Heart left ventricle (tissue), 16 donors: Measurements from ENCODE around the gene BRIP1. TPM values are rescaled to one million over a fixed set of nuclear protein-coding genes. Genes with fewer than 3 reads are reported as not detected.

Experiments used
- ATAC-seq, 4 donors: fragments of 200-7000 bp; cut with Tn5 transposase; one replicate each; pipeline ENCODE4 v1.9.1; 2020 to 2022; ENCODE audit warnings: moderate library complexity in 4 of 4, mild to moderate bottlenecking in 3 of 4, moderate number of reproducible peaks in 1 of 4
- DNase-seq, 5 donors: peaks; one replicate each; pipeline ENCODE4 v3.0.0-alpha.2; 2020
- H3K27ac ChIP-seq, 12 donors: fragments of 200-600 bp; sonication (generic) in 4 of 12; one replicate each; pipeline versions ENCODE4 v1.5.0 to v1.8.0; 2016 to 2022; ENCODE audit warnings: mild to moderate bottlenecking in 2 of 12
- H3K27me3 ChIP-seq, 9 donors: fragments of 200-600 bp; sonication (generic) in 2 of 9; one replicate each; pipeline versions ENCODE4 v1.5.1 to v1.8.0; 2016 to 2022; ENCODE audit warnings: mild to moderate bottlenecking in 3 of 9
- H3K36me3 ChIP-seq, 9 donors: fragments of 200-600 bp; sonication (generic) in 2 of 9; one replicate each; pipeline versions ENCODE4 v1.5.0 to v1.8.0; 2018 to 2022; ENCODE audit warnings: mild to moderate bottlenecking in 2 of 9
- H3K4me1 ChIP-seq, 12 donors: fragments of 200-600 bp; sonication (generic) in 4 of 12; one replicate each; pipeline versions ENCODE4 v1.5.0 to v1.8.0; 2016 to 2022; ENCODE audit warnings: mild to moderate bottlenecking in 3 of 12
- H3K4me3 ChIP-seq, 12 donors: fragments of 200-600 bp; sonication (generic) in 4 of 12; one replicate each; pipeline versions ENCODE4 v1.5.0 to v1.8.0; 2017 to 2022; ENCODE audit warnings: mild to moderate bottlenecking in 9 of 12, moderate library complexity in 4 of 12
- H3K9me3 ChIP-seq, 12 donors: fragments of 200-600 bp; sonication (generic) in 4 of 12; one replicate each; pipeline versions ENCODE4 v1.5.0 to v1.8.0; 2016 to 2022; ENCODE audit warnings: mild to moderate bottlenecking in 1 of 12
- POLR2A ChIP-seq, 2 donors: fragments of 450-650 bp; IDR thresholded peaks; one replicate each; pipeline ENCODE4 v1.6.1; 2017; ENCODE audit warnings: antibody characterized with exemption in 2 of 2, mild to moderate bottlenecking in 2 of 2, moderate library complexity in 2 of 2
- WGBS, 4 donors: extraction: QIAGEN DNeasy Blood & Tissue Kit in 2 of 4; methylation state at CpG; one replicate each; pipeline versions ENCODE4 v1.1.5 to v1.1.7; 2013 to 2018; 5-methylcytosine and 5-hydroxymethylcytosine counted together
- intact Hi-C, 10 donors: fragments of 100-400 bp; cut with DNase I; formaldehyde crosslinking; loops; one replicate each; pipeline versions ENCODE4 v1.11.1 to v1.14.2; 2022
- polyA plus RNA-seq, 2 donors: library from polyadenylated mRNA; stranded (reverse); fragments of 200-250 nt; gene quantifications; one replicate each; pipeline ENCODE4 v1.2.3, GENCODE V29; 2013
- total RNA-seq, 9 donors: library from RNA; depleted of rRNA in 2 of 9; stranded (reverse); fragments of >200 nt in 2 of 9; fragmentation: NEBNext Ultra II Directional in 3 of 9; extraction: Animal tissue kit (Norgen Biotek cat#: 25700) in 3 of 9; gene quantifications; one replicate each; pipeline versions ENCODE4 v1.1.0 to v1.2.4, GENCODE V29; 2016 to 2023
- TF ChIP-seq, protein P1 (sequence below), 12 donors: fragments of 200-600 bp; sonication (generic) in 4 of 12; IDR thresholded peaks; one replicate each; pipeline versions ENCODE4 v1.5.0 to v1.8.0; 2018 to 2022; ENCODE audit warnings: antibody characterized with exemption in 12 of 12, mild to moderate bottlenecking in 5 of 12
- donor health status: ischemic (EF 13 %, LVEDD 7.1; RV severe dilation, severe dysfunction).
- donor health status: healthy with polysubstance abuse.
- donor health status: DM: no; HTN: yes; CAD: no.
- donor health status: DM: no; HTN: no; CAD: no.
- donor health status: ischemic (EF 25% LVEDD 6.9; RV normal size, moderate dysfunction).
- donor health status: ischemic (EF 25% LVEDD 5.7; RV mildly dilated, moderate dysfunction).
- donor health status: healthy.
- donor health status: DM: yes; HTN: yes; CAD: no.
- donor health status: ischemic (EF 35%, LVEDD 5.7; RV mildly dilated, moderate dysfunction).
- donor health status: nonischemic (EF 11% LVEDD 7.7; RV severe dilation, severe dysfunction).
- donor health status: DM: yes; HTN: yes; CAD: no.
- donor health status: PGD.
- donor health status: ischemic (EF 29% LVEDD 5.4; RV normal size, mild dysfunction).
- donor health status: nonischemic (EF 23%, LVEDD 6.1; RV moderate dilation, normal function).

The BRIP1 gene
- total and polyA plus RNA-seq, 11 donors, result 0.04 to 2.2 (median 0.12) TPM; not detected in 3

DNA sequence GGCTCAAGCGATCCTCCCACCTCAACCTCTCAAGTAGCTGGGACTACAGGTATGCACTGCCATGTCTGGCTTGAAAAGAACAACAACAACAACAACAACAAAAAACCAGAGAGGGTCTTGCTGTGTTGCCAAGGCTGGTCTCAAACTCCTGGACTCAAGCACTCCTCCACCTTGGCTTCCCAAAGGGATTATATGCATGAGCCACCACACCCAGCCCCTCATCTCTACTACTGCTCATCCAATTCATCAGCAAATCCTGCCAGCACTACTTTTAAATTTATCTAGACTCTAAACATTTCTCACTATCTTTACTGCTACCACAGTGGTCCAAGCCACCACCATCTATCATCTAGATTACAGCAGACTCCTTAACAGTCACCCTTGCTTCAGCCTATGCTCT, 109.6 kb downstream of the BRIP1 start:
- Histone ChIP-seq H3K36me3 (no peaks in the 10 kb centered on the region), H3K4me3 (no peak overlapping the region), H3K27ac (no peak overlapping the region), H3K27me3 (no peaks in the 10 kb centered on the region), H3K9me3 (peaks cover 0 to 1% (median 0%) of the 10 kb centered on the region in 12 donors), H3K4me1 (no peaks in the 10 kb centered on the region)
- 92 to 100% (median 96%) methylated on average over 1 of the region's 1 CpG for WGBS, 4 donors
- intact Hi-C loops, result no loop called here
- no peak for TF ChIP-seq POLR2A (IDR thresholded peaks at IDR 0.05)
- TF ChIP-seq, protein P1, sequence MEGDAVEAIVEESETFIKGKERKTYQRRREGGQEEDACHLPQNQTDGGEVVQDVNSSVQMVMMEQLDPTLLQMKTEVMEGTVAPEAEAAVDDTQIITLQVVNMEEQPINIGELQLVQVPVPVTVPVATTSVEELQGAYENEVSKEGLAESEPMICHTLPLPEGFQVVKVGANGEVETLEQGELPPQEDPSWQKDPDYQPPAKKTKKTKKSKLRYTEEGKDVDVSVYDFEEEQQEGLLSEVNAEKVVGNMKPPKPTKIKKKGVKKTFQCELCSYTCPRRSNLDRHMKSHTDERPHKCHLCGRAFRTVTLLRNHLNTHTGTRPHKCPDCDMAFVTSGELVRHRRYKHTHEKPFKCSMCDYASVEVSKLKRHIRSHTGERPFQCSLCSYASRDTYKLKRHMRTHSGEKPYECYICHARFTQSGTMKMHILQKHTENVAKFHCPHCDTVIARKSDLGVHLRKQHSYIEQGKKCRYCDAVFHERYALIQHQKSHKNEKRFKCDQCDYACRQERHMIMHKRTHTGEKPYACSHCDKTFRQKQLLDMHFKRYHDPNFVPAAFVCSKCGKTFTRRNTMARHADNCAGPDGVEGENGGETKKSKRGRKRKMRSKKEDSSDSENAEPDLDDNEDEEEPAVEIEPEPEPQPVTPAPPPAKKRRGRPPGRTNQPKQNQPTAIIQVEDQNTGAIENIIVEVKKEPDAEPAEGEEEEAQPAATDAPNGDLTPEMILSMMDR (IDR thresholded peaks at IDR 0.05), result no peak
- DNase-seq (no peak), ATAC-seq (no peak)

DNA sequence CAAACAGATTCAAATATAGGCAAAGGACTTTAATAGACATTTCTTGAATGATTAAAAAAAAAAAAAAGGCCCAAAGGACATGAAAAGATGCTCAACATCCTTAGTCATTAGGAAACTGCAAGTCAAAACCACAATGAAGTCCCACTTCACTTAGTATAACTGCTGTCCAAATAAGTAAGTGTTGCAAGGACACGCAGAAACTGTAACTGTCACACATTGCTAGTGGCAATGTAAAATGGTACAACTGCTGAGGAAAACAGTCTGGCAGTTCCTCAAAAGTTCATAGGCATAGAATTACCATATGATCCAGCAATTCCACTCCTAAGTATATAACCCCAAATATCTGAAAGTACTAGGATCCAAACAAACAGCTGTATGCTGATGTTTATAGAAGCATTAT, 112.7 kb downstream of the BRIP1 start:
- H3K4me1 ChIP-seq, result no peaks in the 10 kb centered on the region
- H3K4me3 ChIP-seq, result no peak overlapping the region
- H3K36me3 ChIP-seq, result no peaks in the 10 kb centered on the region
- no peak for DNase-seq
- TF ChIP-seq, protein P1 (IDR thresholded peaks at IDR 0.05), result no peak
- no peak for TF ChIP-seq POLR2A (IDR thresholded peaks at IDR 0.05)
- intact Hi-C loops, result no loop called here
- H3K27me3 ChIP-seq, result no peaks in the 10 kb centered on the region
- H3K27ac ChIP-seq, result no peak overlapping the region
- no peak for ATAC-seq
- 88 to 96% (median 93%) methylated on average over 1 of the region's 1 CpG for WGBS, 4 donors
- peaks cover 0 to 16% (median 2%) of the 10 kb centered on the region in 12 donors for H3K9me3 ChIP-seq

- H3K27me3 ChIP-seq, result no peaks in the 10 kb centered on the region
- H3K4me3 ChIP-seq, result no peak overlapping the region
- DNase-seq, result no peak
- H3K27ac ChIP-seq, result no peak overlapping the region
- no peak for ATAC-seq
- peaks cover 0 to 20% (median 4%) of the 10 kb centered on the region in 12 donors for H3K9me3 ChIP-seq
- no peaks in the 10 kb centered on the region for H3K36me3 ChIP-seq
- intact Hi-C loops, result no loop called here
- 95 to 98% (median 96%) methylated on average over 3 of the region's 3 CpGs for WGBS, 4 donors
- H3K4me1 ChIP-seq, result no peaks in the 10 kb centered on the region
- TF ChIP-seq POLR2A (IDR thresholded peaks at IDR 0.05), result no peak
- TF ChIP-seq, protein P1 (IDR thresholded peaks at IDR 0.05), result no peak
Observed at GRCh38 chr17:61749823-61750404, 113.4 kb downstream of the BRIP1 start.

GRCh38 chr17:61746248-61746985, 116.9 kb downstream of the BRIP1 start:
- no peak for ATAC-seq
- H3K27ac ChIP-seq, result no peak overlapping the region
- no peak for DNase-seq
- no peaks in the 10 kb centered on the region for H3K4me1 ChIP-seq
- H3K9me3 ChIP-seq, result peaks cover 0 to 30% (median 8%) of the 10 kb centered on the region in 12 donors
- no peak overlapping the region for H3K4me3 ChIP-seq
- intact Hi-C loops, result no loop called here
- TF ChIP-seq, protein P1 (IDR thresholded peaks at IDR 0.05), result no peak
- no peaks in the 10 kb centered on the region for H3K27me3 ChIP-seq
- H3K36me3 ChIP-seq, result no peaks in the 10 kb centered on the region
- 83 to 98% (median 97%) methylated on average over 3 of the region's 3 CpGs for WGBS, 4 donors
